ENCODE measurements around the gene USP7.

DNA sequence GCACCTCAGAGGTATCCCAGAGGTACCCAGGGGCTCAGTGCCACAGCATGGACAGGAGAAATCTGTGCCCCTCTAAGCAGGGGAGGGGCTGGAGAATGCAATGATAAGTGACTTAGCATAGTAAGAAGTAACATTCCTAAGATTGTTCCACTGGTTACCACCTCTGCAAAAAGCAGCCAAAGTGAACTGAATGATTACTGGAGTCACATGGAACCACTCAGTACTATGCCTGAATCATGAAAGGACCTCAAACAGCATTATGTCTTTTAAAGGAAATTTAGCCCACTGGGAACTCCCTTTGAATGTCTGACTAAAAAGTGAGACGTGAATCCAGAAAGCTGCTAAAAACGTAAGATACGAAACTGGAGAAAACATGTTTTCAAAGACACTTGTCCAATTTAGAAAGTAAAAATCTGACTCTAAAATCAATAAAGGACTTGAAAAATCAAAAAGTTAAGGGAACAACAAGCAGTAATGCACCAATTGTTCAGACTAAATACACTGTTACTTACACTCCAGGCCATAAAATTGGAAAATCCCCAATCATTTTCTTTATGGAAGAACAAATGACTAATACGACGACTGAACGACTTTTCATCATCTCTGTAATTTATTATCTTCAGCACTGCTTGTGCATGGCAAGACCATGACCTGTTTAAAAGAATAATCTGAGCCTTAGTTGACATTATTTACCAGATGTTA is 42.9 kb downstream of the USP7 start:
- no peak for TF ChIP-seq POLR2A (IDR thresholded peaks at IDR 0.05; ENCODE audit: low read depth)
- TF ChIP-seq, protein P1, sequence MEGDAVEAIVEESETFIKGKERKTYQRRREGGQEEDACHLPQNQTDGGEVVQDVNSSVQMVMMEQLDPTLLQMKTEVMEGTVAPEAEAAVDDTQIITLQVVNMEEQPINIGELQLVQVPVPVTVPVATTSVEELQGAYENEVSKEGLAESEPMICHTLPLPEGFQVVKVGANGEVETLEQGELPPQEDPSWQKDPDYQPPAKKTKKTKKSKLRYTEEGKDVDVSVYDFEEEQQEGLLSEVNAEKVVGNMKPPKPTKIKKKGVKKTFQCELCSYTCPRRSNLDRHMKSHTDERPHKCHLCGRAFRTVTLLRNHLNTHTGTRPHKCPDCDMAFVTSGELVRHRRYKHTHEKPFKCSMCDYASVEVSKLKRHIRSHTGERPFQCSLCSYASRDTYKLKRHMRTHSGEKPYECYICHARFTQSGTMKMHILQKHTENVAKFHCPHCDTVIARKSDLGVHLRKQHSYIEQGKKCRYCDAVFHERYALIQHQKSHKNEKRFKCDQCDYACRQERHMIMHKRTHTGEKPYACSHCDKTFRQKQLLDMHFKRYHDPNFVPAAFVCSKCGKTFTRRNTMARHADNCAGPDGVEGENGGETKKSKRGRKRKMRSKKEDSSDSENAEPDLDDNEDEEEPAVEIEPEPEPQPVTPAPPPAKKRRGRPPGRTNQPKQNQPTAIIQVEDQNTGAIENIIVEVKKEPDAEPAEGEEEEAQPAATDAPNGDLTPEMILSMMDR (IDR thresholded peaks at IDR 0.05): no peak
- no peak for TF ChIP-seq EP300 (IDR thresholded peaks at IDR 0.05)

Measured in esophagus muscularis mucosa (tissue), 4 donors.